HepG2 (cell line): ENCODE measurements around the gene CLUH.

Experiments
- EZH2 ChIP-seq: conservative IDR thresholded peaks from 2 replicates; pipeline ENCODE4 v1.6.1; 2012; ENCODE audit warnings: mild to moderate bottlenecking, low read depth, low read length, moderate library complexity
- FOXJ3 ChIP-seq: sonication (generic); formaldehyde crosslinking; IDR thresholded peaks from 2 replicates; pipeline ENCODE4 v1.4.0; 2020; ENCODE audit warnings: missing genetic modification reagents, mild to moderate bottlenecking, borderline replicate concordance
- JUND ChIP-seq: sonication (generic); formaldehyde crosslinking; IDR thresholded peaks from 2 replicates; pipeline ENCODE4 v1.8.0; 2022; ENCODE audit warnings: mild to moderate bottlenecking, missing genetic modification reagents
- MLX ChIP-seq: IDR thresholded peaks from 2 replicates; pipeline ENCODE4 v1.6.1; 2016
- SALL1 ChIP-seq: sonication (generic); formaldehyde crosslinking; IDR thresholded peaks from 2 replicates; pipeline ENCODE4 v1.8.0; 2022; ENCODE audit warnings: mild to moderate bottlenecking, missing genetic modification reagents
- ZBTB33 ChIP-seq: sonication (generic); formaldehyde crosslinking; IDR thresholded peaks from 2 replicates; pipeline ENCODE4 v1.4.0; 2020; ENCODE audit warnings: missing genetic modification reagents
- ZFP36 ChIP-seq: fragments of 150-350 bp; IDR thresholded peaks from 2 replicates; pipeline ENCODE4 v1.6.1; 2018; ENCODE audit warnings: borderline replicate concordance, low read length, low read depth; ENCODE audit not compliant: partially characterized antibody
- ZNF180 ChIP-seq: sonication (generic); formaldehyde crosslinking; IDR thresholded peaks from 2 replicates; pipeline ENCODE4 v1.4.0; 2020; ENCODE audit warnings: low read depth, missing genetic modification reagents, borderline replicate concordance
- ZNF552 ChIP-seq: sonication (generic); formaldehyde crosslinking; IDR thresholded peaks from 2 replicates; pipeline ENCODE4 v1.9.0; 2022; ENCODE audit warnings: missing genetic modification reagents, mild to moderate bottlenecking, borderline replicate concordance
- ZNF788 ChIP-seq: sonication (generic); formaldehyde crosslinking; IDR thresholded peaks from 2 replicates; pipeline ENCODE4 v1.5.0; 2020; ENCODE audit warnings: mild to moderate bottlenecking, missing genetic modification reagents, borderline replicate concordance
- TF ChIP-seq, protein P1 (sequence below): sonication (generic); formaldehyde crosslinking; IDR thresholded peaks from 2 replicates; pipeline ENCODE4 v1.5.0; 2020; ENCODE audit warnings: mild to moderate bottlenecking, missing genetic modification reagents, moderate library complexity

GRCh38 chr17:2647957-2648356 lies 63.6 kb downstream of the CLUH start:
- TF ChIP-seq JUND (CRISPR knock-in tag), result no peak
- no peak for TF ChIP-seq ZBTB33 (CRISPR knock-in tag)
- TF ChIP-seq SALL1 (CRISPR knock-in tag), result no peak
- TF ChIP-seq, protein P1, sequence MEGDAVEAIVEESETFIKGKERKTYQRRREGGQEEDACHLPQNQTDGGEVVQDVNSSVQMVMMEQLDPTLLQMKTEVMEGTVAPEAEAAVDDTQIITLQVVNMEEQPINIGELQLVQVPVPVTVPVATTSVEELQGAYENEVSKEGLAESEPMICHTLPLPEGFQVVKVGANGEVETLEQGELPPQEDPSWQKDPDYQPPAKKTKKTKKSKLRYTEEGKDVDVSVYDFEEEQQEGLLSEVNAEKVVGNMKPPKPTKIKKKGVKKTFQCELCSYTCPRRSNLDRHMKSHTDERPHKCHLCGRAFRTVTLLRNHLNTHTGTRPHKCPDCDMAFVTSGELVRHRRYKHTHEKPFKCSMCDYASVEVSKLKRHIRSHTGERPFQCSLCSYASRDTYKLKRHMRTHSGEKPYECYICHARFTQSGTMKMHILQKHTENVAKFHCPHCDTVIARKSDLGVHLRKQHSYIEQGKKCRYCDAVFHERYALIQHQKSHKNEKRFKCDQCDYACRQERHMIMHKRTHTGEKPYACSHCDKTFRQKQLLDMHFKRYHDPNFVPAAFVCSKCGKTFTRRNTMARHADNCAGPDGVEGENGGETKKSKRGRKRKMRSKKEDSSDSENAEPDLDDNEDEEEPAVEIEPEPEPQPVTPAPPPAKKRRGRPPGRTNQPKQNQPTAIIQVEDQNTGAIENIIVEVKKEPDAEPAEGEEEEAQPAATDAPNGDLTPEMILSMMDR (CRISPR knock-in tag), result no peak
- TF ChIP-seq FOXJ3 (CRISPR knock-in tag), result no peak
- no peak for TF ChIP-seq ZFP36
- no peak for TF ChIP-seq ZNF552 (CRISPR knock-in tag)
- TF ChIP-seq ZNF180, result no peak
- TF ChIP-seq ZNF788 (CRISPR knock-in tag), result no peak
- TF ChIP-seq MLX (CRISPR knock-in tag), result no peak
- TF ChIP-seq EZH2, result no peak
